IgD-negative memory B cell (primary cell): ENCODE measurements around the gene ZBTB4. TPM values are rescaled to one million over a fixed set of nuclear protein-coding genes. Genes with fewer than 3 reads are reported as not detected.

Experiments used
- H3K27ac Mint-ChIP-seq, 3 donors: one replicate each; pipeline ENCODE4 v1.8.0; 2020 to 2022; ENCODE audit warnings: mild to moderate bottlenecking in 3 of 3, mixed read lengths in 3 of 3, moderate library complexity in 1 of 3
- H3K27me3 Mint-ChIP-seq: one replicate; pipeline ENCODE4 v1.8.0; 2021; ENCODE audit warnings: mixed read lengths
- H3K36me3 Mint-ChIP-seq: one replicate; pipeline ENCODE4 v1.8.0; 2020; ENCODE audit warnings: mild to moderate bottlenecking, mixed read lengths
- H3K4me1 Mint-ChIP-seq, 3 donors: one replicate each; pipeline ENCODE4 v1.8.0; 2020 to 2022; ENCODE audit warnings: mixed read lengths in 3 of 3, mild to moderate bottlenecking in 1 of 3
- H3K4me3 Mint-ChIP-seq, 4 donors: one replicate each; pipeline ENCODE4 v1.8.0; 2020 to 2022; ENCODE audit warnings: mild to moderate bottlenecking in 4 of 4, mixed read lengths in 4 of 4, moderate library complexity in 3 of 4
- H3K9me3 Mint-ChIP-seq, 3 donors: one replicate each; pipeline ENCODE4 v1.8.0; 2020 to 2021; ENCODE audit warnings: mixed read lengths in 3 of 3, mild to moderate bottlenecking in 1 of 3
- polyA plus RNA-seq: library from polyadenylated mRNA; unstranded; fragments of 300-500 nt; fragmentation: Illumina TruSeq; gene quantifications from one replicate; pipeline ENCODE4 v1.2.3, GENCODE V29; 2021

Gene ZBTB4
- polyA plus RNA-seq, 1 donor from 2014 or later, result 15.9 TPM

DNA sequence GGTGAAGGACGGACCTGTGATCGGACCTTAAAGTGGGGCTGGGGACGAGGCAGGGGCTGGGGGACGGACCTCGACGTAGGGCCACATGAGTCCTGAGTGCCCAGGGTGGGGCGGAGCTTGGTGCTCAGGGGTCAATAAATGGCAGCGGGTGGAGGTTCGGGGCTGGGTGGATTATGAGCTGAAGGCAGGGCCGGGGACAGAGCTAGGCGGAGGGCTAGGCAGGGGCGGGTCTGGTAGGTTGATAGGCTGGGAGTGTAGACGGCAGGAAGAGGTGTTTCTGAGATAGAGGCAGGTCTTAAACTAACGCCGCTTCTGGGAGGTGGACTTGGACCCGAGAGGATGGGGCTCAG, 33.8 kb downstream of the ZBTB4 start:
- Mint-ChIP-seq H3K9me3 (peaks cover 0 to 6% (median 1%) of the 10 kb centered on the region in 3 donors), H3K4me3 (peak overlapping the region; percentile 58 to 85 (median 76)), H3K36me3 (peaks cover 4% of the 10 kb centered on the region), H3K27ac (peak overlapping the region; percentile 12 to 95 (median 71)), H3K27me3 (peaks cover 53% of the 10 kb centered on the region), H3K4me1 (peaks cover 7 to 14% (median 9%) of the 10 kb centered on the region in 3 donors)

DNA sequence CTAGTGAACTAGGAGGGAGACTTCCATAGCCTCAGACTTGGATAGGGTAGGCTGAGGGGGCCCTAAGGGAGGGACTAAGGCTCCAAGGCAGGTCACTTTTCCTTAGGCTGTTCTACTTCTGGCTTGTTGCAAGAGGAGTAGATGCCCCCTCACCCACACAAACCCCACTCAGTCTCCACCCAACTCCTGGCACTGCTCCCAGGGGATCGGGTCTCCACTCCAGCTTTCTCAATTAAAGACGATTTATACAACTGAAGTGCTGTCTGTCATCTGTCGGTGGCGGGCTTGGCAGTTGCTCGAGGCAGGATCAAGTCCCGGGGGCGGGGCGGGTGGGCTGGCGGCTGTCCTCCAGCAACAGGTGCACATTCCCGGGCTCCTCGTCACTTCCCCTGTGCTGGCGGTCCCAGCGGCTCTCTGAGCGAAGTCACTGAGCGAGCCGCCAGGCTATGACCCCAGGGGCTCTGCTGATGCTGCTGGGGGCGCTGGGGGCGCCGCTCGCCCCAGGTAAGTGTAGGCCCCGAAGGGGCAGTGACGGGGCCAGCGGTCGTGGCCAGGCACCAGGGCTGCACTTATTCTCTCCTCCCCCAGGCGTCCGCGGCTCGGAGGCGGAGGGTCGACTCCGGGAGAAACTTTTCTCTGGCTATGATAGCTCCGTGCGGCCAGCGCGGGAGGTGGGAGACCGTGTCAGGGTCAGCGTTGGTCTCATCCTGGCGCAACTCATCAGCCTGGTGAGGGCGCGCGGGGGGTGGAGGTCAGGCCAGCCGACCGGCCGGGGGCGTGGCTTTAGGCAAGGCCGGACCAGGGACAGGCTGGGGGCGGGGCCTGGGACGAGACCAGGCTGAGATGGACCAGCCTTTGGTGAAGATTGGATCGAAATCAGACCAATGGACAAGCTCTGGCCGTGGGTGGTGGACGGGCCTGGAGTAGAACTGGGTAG, 34.5 kb downstream of the ZBTB4 start, which contains the start of gene CHRNB1:
Gene CHRNB1 (plus strand): TSS at position 380 of the 937 bp plus-strand sequence. CDS start 67 bp downstream, at position 447.
- peaks cover 59% of the 10 kb centered on the region for H3K27me3 Mint-ChIP-seq
- H3K4me1 Mint-ChIP-seq, result peaks cover 9 to 18% (median 13%) of the 10 kb centered on the region in 3 donors
- peak within 1 kb of the TSS; percentile 58 to 85 (median 76) for H3K4me3 Mint-ChIP-seq

DNA sequence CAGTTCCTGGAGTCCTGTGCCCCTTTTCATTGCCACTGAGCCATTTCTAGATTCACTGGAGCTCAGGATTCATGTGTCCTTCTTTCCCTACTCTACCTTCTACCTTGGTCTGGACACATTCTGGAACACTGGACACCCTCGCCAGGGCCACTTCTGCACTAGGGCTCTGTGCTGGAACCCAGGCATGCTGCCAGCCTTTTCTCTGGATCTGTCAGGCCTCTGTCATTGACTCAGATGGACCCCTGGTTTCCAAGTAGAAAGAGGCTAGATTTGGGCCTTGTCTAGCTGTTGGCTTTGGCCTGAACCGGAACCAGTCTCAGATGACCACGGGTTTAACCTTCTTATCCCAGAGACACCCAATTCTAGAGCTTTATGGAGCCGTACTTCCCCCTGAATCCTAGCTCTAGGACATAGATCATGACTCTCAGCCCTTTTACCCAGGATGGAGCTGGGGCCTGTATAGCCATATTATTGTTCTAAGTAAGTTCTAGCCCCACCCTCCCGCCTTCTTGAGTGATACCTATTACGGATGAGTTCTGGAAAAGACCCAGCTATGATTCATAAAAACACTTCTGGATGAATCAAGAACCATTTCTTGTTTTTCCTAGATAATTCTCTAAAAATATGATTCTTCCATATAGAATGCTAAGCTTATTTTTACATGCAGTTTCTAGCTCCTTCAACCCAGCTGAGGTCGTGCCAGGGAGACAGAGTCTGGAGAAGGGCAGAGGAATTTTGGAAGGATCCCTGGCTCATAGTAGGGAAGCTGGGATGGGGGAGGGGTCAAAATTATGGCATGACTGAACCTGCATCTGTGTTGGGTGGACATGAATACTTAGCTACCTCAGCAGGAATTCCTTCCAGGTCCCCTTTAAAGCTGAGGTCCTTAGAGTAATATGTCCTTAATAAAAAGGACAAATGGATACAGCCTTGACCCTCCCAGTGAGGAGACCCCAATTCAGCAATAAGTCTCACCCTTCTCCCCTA, 35.6 kb downstream of the ZBTB4 start:
- H3K36me3 Mint-ChIP-seq, result peaks cover 4% of the 10 kb centered on the region
- peak overlapping the region in 3 of 4 donors; percentile 5 to 72 (median 43) for H3K4me3 Mint-ChIP-seq
- H3K9me3 Mint-ChIP-seq, result peaks cover 0 to 6% (median 1%) of the 10 kb centered on the region in 3 donors
- H3K27ac Mint-ChIP-seq, result no peak overlapping the region
- peaks cover 60% of the 10 kb centered on the region for H3K27me3 Mint-ChIP-seq
- peaks cover 12 to 23% (median 18%) of the 10 kb centered on the region in 3 donors for H3K4me1 Mint-ChIP-seq

More for the DNA sequence above, 34.5 kb downstream of the ZBTB4 start, which contains the start of gene CHRNB1:
- Mint-ChIP-seq H3K9me3 (peaks cover 0 to 6% (median 1%) of the 10 kb centered on the region in 3 donors), H3K27ac (peak within 1 kb of the TSS; percentile 12 to 95 (median 71)), H3K36me3 (peaks cover 4% of the 10 kb centered on the region)

DNA sequence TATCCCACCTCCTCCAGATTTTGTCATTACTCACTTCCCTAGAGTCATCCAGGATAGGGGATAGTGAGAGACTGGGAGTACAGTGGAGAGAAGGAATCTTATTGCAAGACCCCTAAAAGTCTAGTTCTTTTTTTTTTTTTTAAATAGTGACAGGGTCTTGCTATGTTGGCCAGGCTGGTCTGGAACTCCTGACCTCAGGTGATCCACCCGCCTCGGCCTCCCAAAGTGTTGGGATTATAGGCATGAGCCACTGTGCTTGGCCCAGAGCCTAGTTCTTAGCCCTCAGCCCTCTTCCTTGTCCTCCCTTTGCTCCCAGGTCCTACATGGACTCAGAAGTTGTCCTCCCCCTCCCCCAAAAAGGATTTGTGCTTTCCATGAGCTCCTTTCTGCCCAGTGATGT, 37.3 kb downstream of the ZBTB4 start:
- peaks cover 5% of the 10 kb centered on the region for H3K36me3 Mint-ChIP-seq
- peak overlapping the region in 1 of 3 donors; percentile 80 for H3K27ac Mint-ChIP-seq
- peaks cover 0 to 2% (median 1%) of the 10 kb centered on the region in 3 donors for H3K9me3 Mint-ChIP-seq
- H3K4me3 Mint-ChIP-seq, result peak overlapping the region in 1 of 4 donors; percentile 10
- peaks cover 59% of the 10 kb centered on the region for H3K27me3 Mint-ChIP-seq
- peaks cover 20 to 32% (median 26%) of the 10 kb centered on the region in 3 donors for H3K4me1 Mint-ChIP-seq

DNA sequence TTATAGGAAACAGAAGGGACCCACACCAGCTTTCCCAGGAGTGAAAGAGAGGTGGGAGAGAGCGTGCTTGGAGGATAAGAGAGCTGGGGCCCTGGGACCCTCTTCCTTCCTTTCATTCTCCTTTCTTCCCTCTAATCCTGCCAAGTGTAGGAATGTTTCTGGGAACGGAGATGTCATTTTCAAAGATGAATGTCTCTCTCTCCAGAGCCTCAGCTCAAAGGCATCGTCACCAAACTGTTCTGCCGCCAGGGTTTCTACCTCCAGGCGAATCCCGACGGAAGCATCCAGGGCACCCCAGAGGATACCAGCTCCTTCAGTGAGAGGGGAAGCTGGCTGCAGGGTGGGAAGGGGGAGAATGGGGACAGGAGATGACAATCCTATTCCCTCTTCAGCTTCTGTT, 38.2 kb downstream of the ZBTB4 start:
- H3K4me1 Mint-ChIP-seq, result peaks cover 19 to 32% (median 29%) of the 10 kb centered on the region in 3 donors
- H3K36me3 Mint-ChIP-seq, result peaks cover 5% of the 10 kb centered on the region
- peaks cover 0 to 2% (median 0%) of the 10 kb centered on the region in 3 donors for H3K9me3 Mint-ChIP-seq
- H3K4me3 Mint-ChIP-seq, result peak overlapping the region in 1 of 4 donors; percentile 10
- H3K27me3 Mint-ChIP-seq, result peaks cover 57% of the 10 kb centered on the region
- H3K27ac Mint-ChIP-seq, result peak overlapping the region in 1 of 3 donors; percentile 80

DNA sequence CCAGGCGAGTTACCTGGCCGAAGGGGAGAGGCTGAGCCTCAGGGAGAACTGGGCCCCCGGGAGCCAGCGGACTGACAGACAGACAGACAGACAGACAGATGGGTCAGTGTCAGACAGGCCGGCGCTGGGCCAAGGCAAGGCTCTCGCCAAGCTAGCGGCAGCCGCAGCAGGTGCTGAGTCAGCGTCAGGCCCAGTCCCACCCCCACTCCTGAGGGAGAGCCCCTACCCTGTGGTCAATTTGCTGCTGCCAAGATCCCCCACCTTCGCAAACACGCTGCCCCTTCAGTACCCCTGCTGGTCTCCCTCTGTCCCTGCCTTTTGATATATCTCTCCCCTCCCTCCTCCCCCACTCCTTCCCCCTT, 38.6 kb downstream of the ZBTB4 start:
- Mint-ChIP-seq H3K27me3 (peaks cover 54% of the 10 kb centered on the region), H3K4me1 (peaks cover 17 to 30% (median 28%) of the 10 kb centered on the region in 3 donors), H3K4me3 (peak overlapping the region in 1 of 4 donors; percentile 41)

DNA sequence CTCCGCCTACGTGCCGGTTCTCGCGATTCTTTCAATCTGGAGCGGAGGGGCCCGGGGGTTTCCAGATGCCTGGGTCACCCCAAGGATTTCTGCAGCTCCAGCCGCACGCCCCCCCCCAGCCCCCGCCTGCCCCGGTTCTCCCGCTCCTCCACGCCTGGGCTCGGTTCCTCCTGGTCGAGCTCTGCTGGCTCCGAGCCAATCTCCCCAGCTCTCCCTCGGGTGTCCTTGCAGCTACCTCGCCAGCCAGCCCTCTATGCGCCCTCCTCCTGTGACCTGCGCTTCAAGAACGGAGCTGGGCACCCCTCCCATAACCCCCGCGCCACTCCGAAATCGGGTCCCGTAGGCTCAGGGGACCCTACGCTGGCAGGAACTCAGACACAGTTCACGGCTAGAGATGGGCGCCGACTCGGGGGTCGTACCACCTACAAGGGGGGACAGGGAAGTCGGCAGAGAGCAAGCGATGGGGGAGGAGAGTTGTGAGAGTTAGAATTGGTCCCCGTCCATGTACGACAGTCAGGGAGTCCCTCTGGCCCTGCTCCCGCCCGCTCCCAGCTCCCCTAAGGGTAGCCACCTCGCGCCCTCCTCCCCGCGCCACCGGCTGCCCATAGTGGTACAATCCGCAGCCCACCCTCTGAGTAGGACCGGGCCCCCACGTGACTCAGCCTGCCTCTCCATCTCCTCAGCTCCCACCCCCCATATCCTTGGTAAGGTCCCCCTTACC, 39.2 kb downstream of the ZBTB4 start:
- Mint-ChIP-seq H3K36me3 (peaks cover 4% of the 10 kb centered on the region), H3K4me3 (peak overlapping the region; percentile 41 to 88 (median 78)), H3K27ac (peak overlapping the region in 2 of 3 donors; percentile 35 to 67), H3K4me1 (peaks cover 18 to 27% (median 23%) of the 10 kb centered on the region in 3 donors), H3K27me3 (peaks cover 49% of the 10 kb centered on the region), H3K9me3 (no peaks in the 10 kb centered on the region)

More for the DNA sequence above, 38.6 kb downstream of the ZBTB4 start:
- peaks cover 5% of the 10 kb centered on the region for H3K36me3 Mint-ChIP-seq
- no peak overlapping the region for H3K27ac Mint-ChIP-seq
- H3K9me3 Mint-ChIP-seq, result peaks cover 0 to 2% (median 0%) of the 10 kb centered on the region in 3 donors

DNA sequence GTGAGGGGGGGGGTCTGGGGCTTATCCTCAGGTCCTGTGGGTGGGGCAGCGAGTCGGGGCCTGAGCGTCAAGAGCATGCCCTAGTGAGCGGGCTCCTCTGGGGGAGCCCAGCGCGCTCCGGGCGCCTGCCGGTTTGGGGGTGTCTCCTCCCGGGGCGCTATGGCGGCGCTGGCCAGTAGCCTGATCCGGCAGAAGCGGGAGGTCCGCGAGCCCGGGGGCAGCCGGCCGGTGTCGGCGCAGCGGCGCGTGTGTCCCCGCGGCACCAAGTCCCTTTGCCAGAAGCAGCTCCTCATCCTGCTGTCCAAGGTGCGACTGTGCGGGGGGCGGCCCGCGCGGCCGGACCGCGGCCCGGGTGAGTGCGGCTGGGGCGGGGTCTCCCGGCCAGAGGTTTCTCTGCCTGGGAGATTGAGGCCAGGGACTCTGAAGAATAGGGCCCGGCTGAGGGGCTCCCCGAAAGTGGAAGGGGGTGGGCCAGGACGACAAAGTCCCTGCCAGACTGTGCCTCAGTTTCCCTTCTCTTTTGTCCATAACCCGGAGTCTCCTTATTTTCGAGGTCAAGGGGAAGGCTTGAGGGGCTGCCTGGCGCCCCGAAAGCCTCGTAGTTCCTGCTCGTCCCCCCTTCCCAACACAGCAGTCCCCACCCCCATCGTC, 39.8 kb downstream of the ZBTB4 start, which contains the start of gene FGF11:
Gene FGF11 (plus strand): TSS at position 51 of the 651 bp plus-strand sequence. CDS start 109 bp downstream, at position 160.
- Mint-ChIP-seq H3K9me3 (no peaks in the 10 kb centered on the region), H3K27ac (peak within 1 kb of the TSS in 2 of 3 donors; percentile 35 to 72), H3K4me1 (peaks cover 21 to 30% (median 23%) of the 10 kb centered on the region in 3 donors), H3K4me3 (peak within 1 kb of the TSS; percentile 41 to 93 (median 78)), H3K36me3 (peaks cover 4% of the 10 kb centered on the region), H3K27me3 (peaks cover 47% of the 10 kb centered on the region)

DNA sequence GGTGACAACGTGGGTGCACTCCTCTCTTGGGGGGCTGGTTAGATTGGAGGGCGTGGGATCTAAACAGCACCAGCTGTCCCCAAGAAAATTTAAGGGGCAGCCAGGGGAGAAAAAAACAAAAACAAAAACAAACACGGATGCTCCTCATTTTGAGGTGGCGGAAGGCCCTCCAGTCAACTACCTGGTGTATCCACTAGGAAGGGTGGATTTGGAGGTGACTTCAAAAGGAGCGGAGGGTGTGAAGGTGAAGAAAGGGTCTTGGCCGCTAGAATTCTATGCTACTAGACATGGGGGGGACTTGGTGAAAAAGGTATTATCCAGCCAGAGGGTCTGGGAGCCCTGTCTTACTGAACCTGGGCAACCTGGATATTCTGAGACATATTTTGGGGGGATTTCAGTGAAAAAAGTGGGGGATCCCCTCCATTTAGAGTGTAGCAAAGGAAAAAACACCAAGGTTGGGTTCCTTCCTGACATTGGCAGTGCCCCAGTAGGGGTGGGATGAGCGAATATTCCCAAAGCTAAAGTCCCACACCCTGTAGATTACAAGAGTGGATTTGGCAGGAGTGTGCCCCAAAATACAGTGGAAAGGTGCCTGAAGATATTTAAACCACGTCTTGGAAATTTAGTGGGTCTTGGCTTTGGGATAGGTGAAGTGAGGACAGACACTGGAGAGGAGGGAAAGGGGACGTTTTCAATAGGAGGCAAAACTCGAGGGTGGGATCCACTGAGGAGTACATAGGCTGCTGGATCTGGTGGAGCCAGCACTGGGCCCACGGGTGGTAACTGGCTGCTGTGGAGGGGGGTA, 40.6 kb downstream of the ZBTB4 start:
- peaks cover 43% of the 10 kb centered on the region for H3K27me3 Mint-ChIP-seq
- peaks cover 21 to 30% (median 21%) of the 10 kb centered on the region in 3 donors for H3K4me1 Mint-ChIP-seq
- no peaks in the 10 kb centered on the region for H3K9me3 Mint-ChIP-seq
- H3K36me3 Mint-ChIP-seq, result peaks cover 4% of the 10 kb centered on the region
- peak overlapping the region in 1 of 3 donors; percentile 72 for H3K27ac Mint-ChIP-seq
- H3K4me3 Mint-ChIP-seq, result peak overlapping the region; percentile 10 to 93 (median 58)

DNA sequence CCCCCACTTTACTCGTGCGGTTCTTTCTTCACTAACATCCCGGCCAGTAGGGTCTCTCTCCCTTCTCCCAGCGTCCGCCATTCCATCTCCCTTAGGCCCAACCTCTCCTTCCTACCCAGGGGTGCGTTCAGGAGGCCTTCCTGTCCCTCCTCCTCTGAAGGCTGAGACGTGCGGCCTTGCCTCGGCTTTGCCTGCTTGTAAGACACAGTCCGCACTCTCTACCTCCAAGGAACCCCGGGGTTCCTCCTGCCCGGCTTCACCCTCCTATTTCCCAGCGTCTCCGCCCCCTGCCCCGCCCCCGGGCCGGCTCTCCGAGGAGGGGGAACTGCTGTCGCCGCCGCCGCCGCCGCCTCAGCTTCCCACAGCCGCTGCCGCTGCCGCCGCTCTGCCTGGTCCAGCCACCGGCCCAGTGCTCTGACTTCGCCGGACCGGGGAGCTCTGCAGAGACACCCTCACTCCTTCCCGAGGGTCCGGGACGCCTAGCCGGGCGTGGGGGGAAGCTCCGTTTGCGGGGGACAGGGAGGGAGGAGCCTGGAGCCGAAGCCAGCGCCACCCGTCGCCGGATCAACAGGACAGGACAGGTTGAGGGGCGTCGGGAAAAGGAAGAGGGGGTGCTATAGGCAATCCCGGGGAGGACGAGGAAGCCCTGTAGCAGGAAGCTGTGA, 41.3 kb downstream of the ZBTB4 start:
- Mint-ChIP-seq H3K27me3 (peaks cover 38% of the 10 kb centered on the region), H3K27ac (peak overlapping the region; percentile 35 to 72 (median 40)), H3K4me3 (peak overlapping the region; percentile 55 to 93 (median 63)), H3K4me1 (peaks cover 18 to 30% (median 21%) of the 10 kb centered on the region in 3 donors), H3K9me3 (no peaks in the 10 kb centered on the region), H3K36me3 (peaks cover 4% of the 10 kb centered on the region)

DNA sequence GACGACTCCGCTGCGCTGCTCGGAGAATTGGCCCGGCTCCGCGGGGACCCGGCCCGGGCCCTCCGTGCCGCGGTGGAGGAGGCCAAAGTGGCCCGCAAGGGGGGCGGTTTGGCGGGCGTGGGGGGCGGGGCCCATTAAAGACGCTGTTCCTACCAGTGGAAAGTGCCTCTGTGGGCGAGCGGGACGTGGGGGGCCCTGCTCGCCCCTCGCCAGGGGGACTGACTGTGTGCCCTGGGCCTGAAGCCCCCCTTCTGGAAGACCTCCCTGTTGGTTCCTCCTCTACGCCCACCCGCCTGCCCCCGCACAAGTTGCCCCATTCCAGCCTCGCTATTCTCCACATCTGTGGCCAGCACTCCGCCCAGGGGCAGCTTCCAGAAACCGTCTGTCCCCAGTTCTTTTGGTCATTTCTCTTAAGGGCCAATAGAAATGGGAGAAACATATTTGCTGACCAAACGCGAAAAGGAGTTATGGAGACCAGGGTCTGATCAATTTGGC, 42.0 kb downstream of the ZBTB4 start:
- Mint-ChIP-seq H3K4me3 (peak overlapping the region; percentile 45 to 93 (median 55)), H3K9me3 (no peaks in the 10 kb centered on the region), H3K27ac (peak overlapping the region; percentile 35 to 72 (median 40)), H3K4me1 (peaks cover 18 to 30% (median 21%) of the 10 kb centered on the region in 3 donors), H3K27me3 (peaks cover 33% of the 10 kb centered on the region), H3K36me3 (peaks cover 4% of the 10 kb centered on the region)
